ENCODE measurements around the gene MCHR1.

GRCh38 chr22:40678493-40679248, 613 bp upstream of the MCHR1 start:
- TF ChIP-seq, protein P1, sequence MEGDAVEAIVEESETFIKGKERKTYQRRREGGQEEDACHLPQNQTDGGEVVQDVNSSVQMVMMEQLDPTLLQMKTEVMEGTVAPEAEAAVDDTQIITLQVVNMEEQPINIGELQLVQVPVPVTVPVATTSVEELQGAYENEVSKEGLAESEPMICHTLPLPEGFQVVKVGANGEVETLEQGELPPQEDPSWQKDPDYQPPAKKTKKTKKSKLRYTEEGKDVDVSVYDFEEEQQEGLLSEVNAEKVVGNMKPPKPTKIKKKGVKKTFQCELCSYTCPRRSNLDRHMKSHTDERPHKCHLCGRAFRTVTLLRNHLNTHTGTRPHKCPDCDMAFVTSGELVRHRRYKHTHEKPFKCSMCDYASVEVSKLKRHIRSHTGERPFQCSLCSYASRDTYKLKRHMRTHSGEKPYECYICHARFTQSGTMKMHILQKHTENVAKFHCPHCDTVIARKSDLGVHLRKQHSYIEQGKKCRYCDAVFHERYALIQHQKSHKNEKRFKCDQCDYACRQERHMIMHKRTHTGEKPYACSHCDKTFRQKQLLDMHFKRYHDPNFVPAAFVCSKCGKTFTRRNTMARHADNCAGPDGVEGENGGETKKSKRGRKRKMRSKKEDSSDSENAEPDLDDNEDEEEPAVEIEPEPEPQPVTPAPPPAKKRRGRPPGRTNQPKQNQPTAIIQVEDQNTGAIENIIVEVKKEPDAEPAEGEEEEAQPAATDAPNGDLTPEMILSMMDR (IDR thresholded peaks at IDR 0.05): no peak
- TF ChIP-seq POLR2AphosphoS5 (IDR thresholded peaks at IDR 0.05; ENCODE audit: low read depth, low read length) (no peak), TCF7L2 (IDR thresholded peaks at IDR 0.05; ENCODE audit: low read depth, low read length) (no peak), SIN3A (IDR thresholded peaks at IDR 0.05; ENCODE audit: borderline replicate concordance, insufficient read depth, low read depth, low read length) (no peak)

Measured in Panc1 (cell line).